Spleen (tissue), 11 donors: ENCODE data around the gene NUDT14. TPM values are rescaled to one million over a fixed set of nuclear protein-coding genes. Genes with fewer than 3 reads are reported as not detected.

Experiments used
- DNase-seq: peaks from one replicate; pipeline ENCODE4 v3.0.0-alpha.2; 2020
- H3K27ac ChIP-seq, 8 donors: fragments of 200-600 bp; sonication (generic) in 7 of 8; 1 replicate in 4 of 8; 2 replicates in 4 of 8; pipeline versions ENCODE4 v1.5.0 to v1.8.0; 2016 to 2021; ENCODE audit warnings: inconsistent platforms in 4 of 8, mild to moderate bottlenecking in 4 of 8, moderate library complexity in 1 of 8
- H3K27me3 ChIP-seq, 7 donors: fragments of 200-600 bp; sonication (generic) in 6 of 7; replicated peaks in 1 of 7; 1 replicate in 4 of 7; 2 replicates in 3 of 7; pipeline versions ENCODE4 v1.5.0 to v1.8.0; 2016 to 2021; ENCODE audit warnings: inconsistent platforms in 3 of 7, mild to moderate bottlenecking in 1 of 7
- H3K36me3 ChIP-seq, 6 donors: fragments of 200-600 bp; sonication (generic) in 5 of 6; 1 replicate in 4 of 6; 2 replicates in 2 of 6; pipeline versions ENCODE4 v1.5.0 to v1.8.0; 2016 to 2021; ENCODE audit warnings: inconsistent platforms in 2 of 6
- H3K4me1 ChIP-seq, 6 donors: fragments of 200-600 bp; sonication (generic) in 5 of 6; 1 replicate in 3 of 6; 2 replicates in 3 of 6; pipeline versions ENCODE4 v1.5.0 to v1.8.0; 2016 to 2021; ENCODE audit warnings: inconsistent platforms in 3 of 6
- H3K4me3 ChIP-seq, 8 donors: fragments of 200-600 bp; sonication (generic) in 7 of 8; 1 replicate in 4 of 8; 2 replicates in 4 of 8; pipeline versions ENCODE4 v1.5.0 to v1.8.0; 2016 to 2021; ENCODE audit warnings: inconsistent platforms in 4 of 8, mild to moderate bottlenecking in 4 of 8, moderate library complexity in 2 of 8
- H3K9me3 ChIP-seq, 8 donors: fragments of 200-600 bp; sonication (generic) in 7 of 8; 1 replicate in 4 of 8; 2 replicates in 4 of 8; pipeline versions ENCODE4 v1.5.0 to v1.8.0; 2016 to 2021; ENCODE audit warnings: inconsistent platforms in 4 of 8
- POLR2A ChIP-seq, 3 donors: fragments of 450-650 bp; IDR thresholded peaks; one replicate each; pipeline ENCODE4 v1.5.1; 2017; ENCODE audit warnings: antibody characterized with exemption in 3 of 3, mild to moderate bottlenecking in 1 of 3
- POLR2AphosphoS5 ChIP-seq, 3 donors: sonication (generic); formaldehyde crosslinking; IDR thresholded peaks; one replicate each; pipeline ENCODE4 v1.5.1; 2017; ENCODE audit warnings: antibody characterized with exemption in 3 of 3
- WGBS, 5 donors: extraction: QIAGEN DNeasy Blood & Tissue Kit in 3 of 5; methylation state at CpG; one replicate each; pipeline versions ENCODE4 v1.1.5 to v1.1.7; 2013 to 2018; 5-methylcytosine and 5-hydroxymethylcytosine counted together
- intact Hi-C: fragments of 100-400 bp; cut with DNase I; formaldehyde crosslinking; loops from one replicate; pipeline ENCODE4 v1.15.0; 2023; ENCODE audit warnings: low total_unique reads
- polyA plus RNA-seq, 3 donors: library from polyadenylated mRNA; stranded (reverse); fragments of 200-250 nt; gene quantifications; one replicate each; pipeline ENCODE4 v1.2.1, GENCODE V29; 2013
- total RNA-seq, 7 donors: library from RNA; depleted of rRNA in 3 of 7; stranded (reverse); fragments of >200 nt in 3 of 7; fragmentation: NEBNext Ultra II Directional in 4 of 7; extraction: Animal tissue kit (Norgen Biotek cat#: 25700) in 4 of 7; gene quantifications; one replicate each; pipeline versions ENCODE4 v1.1.0 to v1.2.1, GENCODE V29; 2016 to 2021
- TF ChIP-seq, protein P1 (sequence below), 11 experiments: fragments of 200-600 bp in 7 of 11; fragments of 450-650 bp in 4 of 11; sonication (generic) in 4 of 11; IDR thresholded peaks in 8 of 11; conservative IDR thresholded peaks in 3 of 11; 1 replicate in 7 of 11; 2 replicates in 4 of 11; pipeline versions ENCODE4 v1.4.0 to v1.8.0; 2016 to 2021; ENCODE audit warnings: antibody characterized with exemption in 11 of 11, inconsistent platforms in 4 of 11, mild to moderate bottlenecking in 1 of 11
- donor health status: healthy with polysubstance abuse.
- donor health status: DM: no; HTN: no; CAD: no; lungs with moderate emphysema.
- donor health status: DM: no; HTN: no; CAD: no.
- donor health status: Bipolar disorder and iron deficiency.
- donor health status: healthy.
- donor health status: DM: no; HTN: no; CAD: no.
- donor health status: DM: yes; HTN: yes; CAD: no.

The NUDT14 gene
- total and polyA plus RNA-seq, 10 donors, result 10.1 to 31.1 (median 21.5) TPM

DNA sequence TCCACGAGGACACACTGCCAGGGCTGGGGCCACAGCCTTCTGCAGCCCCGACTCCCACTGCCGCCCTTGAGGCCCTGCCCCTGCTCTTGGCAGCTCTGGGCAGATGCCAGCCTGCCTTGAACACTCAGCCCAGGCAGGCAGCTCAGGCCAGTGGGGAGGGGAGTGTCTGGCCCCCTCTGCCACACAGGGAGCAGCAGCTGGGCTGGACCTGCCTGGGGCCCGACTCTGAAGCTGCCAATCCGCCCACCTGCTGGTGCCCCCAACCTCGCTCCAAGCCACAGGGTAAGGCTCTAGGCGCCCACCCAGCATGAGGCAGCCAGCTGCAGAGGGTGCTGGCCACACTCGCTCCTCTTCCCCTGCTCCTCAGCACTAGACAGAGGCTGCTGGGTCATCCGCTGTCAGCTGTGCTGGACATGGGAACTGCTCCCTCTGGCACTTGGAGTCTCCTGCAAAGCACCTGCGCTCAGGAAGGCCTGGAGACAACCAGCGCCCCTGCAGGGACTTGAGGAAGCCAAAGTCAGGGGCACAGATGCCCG is 24.6 kb upstream of the NUDT14 start:
- intact Hi-C loops, result no loop called here
- no peak overlapping the region for H3K27ac ChIP-seq
- no peak for DNase-seq
- TF ChIP-seq POLR2AphosphoS5 (IDR thresholded peaks at IDR 0.05) (peak in 2 of 3 donors; percentile 26 to 52), POLR2A (IDR thresholded peaks at IDR 0.05) (no peak)
- TF ChIP-seq, protein P1, sequence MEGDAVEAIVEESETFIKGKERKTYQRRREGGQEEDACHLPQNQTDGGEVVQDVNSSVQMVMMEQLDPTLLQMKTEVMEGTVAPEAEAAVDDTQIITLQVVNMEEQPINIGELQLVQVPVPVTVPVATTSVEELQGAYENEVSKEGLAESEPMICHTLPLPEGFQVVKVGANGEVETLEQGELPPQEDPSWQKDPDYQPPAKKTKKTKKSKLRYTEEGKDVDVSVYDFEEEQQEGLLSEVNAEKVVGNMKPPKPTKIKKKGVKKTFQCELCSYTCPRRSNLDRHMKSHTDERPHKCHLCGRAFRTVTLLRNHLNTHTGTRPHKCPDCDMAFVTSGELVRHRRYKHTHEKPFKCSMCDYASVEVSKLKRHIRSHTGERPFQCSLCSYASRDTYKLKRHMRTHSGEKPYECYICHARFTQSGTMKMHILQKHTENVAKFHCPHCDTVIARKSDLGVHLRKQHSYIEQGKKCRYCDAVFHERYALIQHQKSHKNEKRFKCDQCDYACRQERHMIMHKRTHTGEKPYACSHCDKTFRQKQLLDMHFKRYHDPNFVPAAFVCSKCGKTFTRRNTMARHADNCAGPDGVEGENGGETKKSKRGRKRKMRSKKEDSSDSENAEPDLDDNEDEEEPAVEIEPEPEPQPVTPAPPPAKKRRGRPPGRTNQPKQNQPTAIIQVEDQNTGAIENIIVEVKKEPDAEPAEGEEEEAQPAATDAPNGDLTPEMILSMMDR (IDR thresholded peaks at IDR 0.05 in 8 of 11, conservative IDR thresholded peaks at IDR 0.05 in 3 of 11), result no peak
- H3K27me3 ChIP-seq, result peaks cover 0 to 40% (median 16%) of the 10 kb centered on the region in 7 donors
- WGBS, 5 donors, result 32 to 63% (median 57%) methylated on average over 4 to 12 of the region's 12 CpGs
- peaks cover 0 to 22% (median 16%) of the 10 kb centered on the region in 6 donors for H3K36me3 ChIP-seq
- peaks cover 20 to 58% (median 34%) of the 10 kb centered on the region in 6 donors for H3K4me1 ChIP-seq
- no peak overlapping the region for H3K4me3 ChIP-seq
- no peaks in the 10 kb centered on the region for H3K9me3 ChIP-seq

DNA sequence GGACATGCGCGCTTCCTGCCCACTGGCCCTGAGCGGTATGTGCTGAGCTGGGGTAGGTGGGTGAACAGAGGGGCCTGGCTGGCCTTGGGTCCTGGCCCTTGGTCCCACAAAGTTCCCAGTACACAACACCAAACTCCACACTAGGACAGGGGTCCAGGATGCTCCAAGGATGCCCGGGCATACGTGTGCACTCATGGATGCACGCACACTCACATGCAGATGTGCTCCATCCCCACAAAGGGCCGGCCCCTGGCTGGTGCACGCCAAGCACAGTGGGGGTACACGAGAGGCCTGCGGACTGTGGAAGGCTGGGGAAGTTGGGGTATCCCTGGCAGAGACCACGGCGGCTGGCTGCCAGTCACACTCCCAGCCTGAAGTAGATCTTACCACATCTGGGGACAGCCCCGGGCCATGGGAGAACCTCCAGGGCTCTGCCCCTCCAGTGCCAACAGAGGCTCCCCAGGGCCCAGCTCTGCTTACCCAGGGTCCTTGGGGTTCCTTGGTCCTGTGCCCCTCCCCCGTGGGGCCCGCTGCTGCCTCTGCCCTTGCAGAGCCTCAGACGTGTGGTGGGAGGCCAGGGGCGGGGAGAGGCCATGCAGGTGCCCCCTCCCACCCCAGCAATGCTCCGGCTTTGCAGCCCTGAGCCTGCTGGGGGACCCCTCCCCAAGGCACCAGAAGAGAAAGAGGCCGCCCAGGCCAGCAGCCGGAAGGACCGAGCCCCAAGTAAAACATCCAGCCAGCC is 24.0 kb upstream of the NUDT14 start:
- intact Hi-C loops, result loop anchor here (5.0 kb wide), 1 partner anchor 147 kb away; no protein-coding TSS in a partner anchor
- Histone ChIP-seq H3K9me3 (no peaks in the 10 kb centered on the region), H3K27me3 (peaks cover 0 to 47% (median 23%) of the 10 kb centered on the region in 7 donors), H3K4me1 (peaks cover 20 to 62% (median 37%) of the 10 kb centered on the region in 6 donors), H3K36me3 (peaks cover 0 to 15% (median 12%) of the 10 kb centered on the region in 6 donors), H3K4me3 (no peak overlapping the region), H3K27ac (no peak overlapping the region)
- DNase-seq, result no peak
- WGBS, 5 donors, result 46 to 67% (median 65%) methylated on average over 11 to 21 of the region's 21 CpGs
- TF ChIP-seq, protein P1 (IDR thresholded peaks at IDR 0.05 in 8 of 11, conservative IDR thresholded peaks at IDR 0.05 in 3 of 11), result no peak
- peak in 1 of 3 donors; percentile 14 for TF ChIP-seq POLR2AphosphoS5 (IDR thresholded peaks at IDR 0.05)

DNA sequence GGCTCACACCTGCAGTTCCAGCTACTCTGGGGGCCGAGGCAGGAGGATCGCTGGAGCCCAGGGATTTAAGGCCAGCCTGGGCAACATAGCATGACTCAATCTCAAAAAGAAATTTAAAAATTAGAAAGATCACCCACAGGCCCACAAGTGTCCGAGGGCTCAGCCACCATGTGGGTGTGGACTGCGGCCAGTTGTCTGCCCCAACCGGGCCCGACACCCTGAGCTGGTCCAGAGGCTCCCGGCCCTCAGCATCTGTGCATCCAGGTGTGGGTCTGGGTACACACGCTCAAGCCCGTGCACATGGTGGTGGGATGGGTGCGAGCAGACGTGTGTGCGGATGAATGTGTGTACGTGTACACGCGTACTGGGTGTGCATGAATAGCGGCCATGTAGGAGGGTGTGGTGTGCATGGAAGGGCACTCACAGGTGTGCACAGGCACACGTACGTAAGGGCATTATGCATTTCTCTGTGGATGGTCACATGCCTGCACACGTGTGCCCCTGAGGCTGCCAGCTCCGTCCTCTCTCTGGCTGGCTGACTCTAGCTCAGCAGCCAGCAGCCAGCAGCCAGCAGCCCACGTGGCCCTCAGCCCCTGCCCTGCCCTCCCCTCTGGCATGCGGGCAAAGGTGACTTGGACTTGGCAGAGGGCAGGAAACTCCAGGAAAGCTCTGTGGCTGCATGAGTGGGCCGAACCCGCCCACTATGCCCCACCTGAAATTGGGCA is 23.3 kb upstream of the NUDT14 start:
- WGBS, 5 donors, result 58 to 65% (median 63%) methylated on average over 20 to 24 of the region's 24 CpGs
- Histone ChIP-seq H3K4me3 (no peak overlapping the region), H3K9me3 (no peaks in the 10 kb centered on the region), H3K36me3 (peaks cover 0 to 8% (median 5%) of the 10 kb centered on the region in 6 donors), H3K4me1 (peaks cover 20 to 70% (median 41%) of the 10 kb centered on the region in 6 donors), H3K27ac (no peak overlapping the region), H3K27me3 (peaks cover 0 to 54% (median 25%) of the 10 kb centered on the region in 7 donors)
- intact Hi-C loops, result loop anchor here (5.0 kb wide), 1 partner anchor 148 kb away; no protein-coding TSS in a partner anchor
- no peak for DNase-seq
- TF ChIP-seq POLR2AphosphoS5 (IDR thresholded peaks at IDR 0.05), result peak; percentile 27 to 63 (median 49)
- TF ChIP-seq, protein P1 (IDR thresholded peaks at IDR 0.05 in 8 of 11, conservative IDR thresholded peaks at IDR 0.05 in 3 of 11), result no peak
